Ishikawa (cell line): ENCODE data around the gene PAK5.

Experiments
- CEBPB ChIP-seq: IDR thresholded peaks from 2 replicates; pipeline ENCODE4 v1.6.1; 2012
- CREB1 ChIP-seq: IDR thresholded peaks from 2 replicates; pipeline ENCODE4 v1.6.1; 2012; ENCODE audit warnings: low read depth
- EGR1 ChIP-seq: IDR thresholded peaks from 2 replicates; pipeline ENCODE4 v1.6.1; 2012
- EP300 ChIP-seq: IDR thresholded peaks from 2 replicates; pipeline ENCODE4 v1.6.1; 2012; ENCODE audit warnings: borderline replicate concordance
- FOXM1 ChIP-seq: IDR thresholded peaks from 2 replicates; pipeline ENCODE4 v1.6.1; 2012; ENCODE audit warnings: low read depth, borderline replicate concordance
- MAX ChIP-seq: IDR thresholded peaks from 2 replicates; pipeline ENCODE4 v1.6.1; 2012
- NFIC ChIP-seq: IDR thresholded peaks from 2 replicates; pipeline ENCODE4 v1.6.1; 2012
- RAD21 ChIP-seq: IDR thresholded peaks from 2 replicates; pipeline ENCODE4 v1.6.1; 2012; ENCODE audit warnings: low read depth
- REST ChIP-seq: IDR thresholded peaks from 2 replicates; pipeline ENCODE4 v1.6.1; 2012; ENCODE audit warnings: low read depth, mild to moderate bottlenecking
- TAF1 ChIP-seq: IDR thresholded peaks from 2 replicates; pipeline ENCODE4 v1.6.1; 2012; ENCODE audit warnings: low read depth, mild to moderate bottlenecking
- TCF12 ChIP-seq: IDR thresholded peaks from 2 replicates; pipeline ENCODE4 v1.6.1; 2012; ENCODE audit warnings: low read depth
- TEAD4 ChIP-seq: IDR thresholded peaks from 2 replicates; pipeline ENCODE4 v1.6.1; 2012
- USF1 ChIP-seq: IDR thresholded peaks from 2 replicates; pipeline ENCODE4 v1.6.1; 2012
- YY1 ChIP-seq: IDR thresholded peaks from 2 replicates; pipeline ENCODE4 v1.6.1; 2012; ENCODE audit warnings: low read depth
- ZBTB7A ChIP-seq: IDR thresholded peaks from 2 replicates; pipeline ENCODE4 v1.6.1; 2012; ENCODE audit warnings: low read depth

Gene PAK5

GRCh38 chr20:9491324-9491723, 347.6 kb downstream of the PAK5 start:
- no peak for TF ChIP-seq TCF12
- no peak for TF ChIP-seq REST
- no peak for TF ChIP-seq FOXM1
- no peak for TF ChIP-seq ZBTB7A
- no peak for TF ChIP-seq MAX
- TF ChIP-seq CREB1, result no peak
- TF ChIP-seq RAD21, result no peak
- no peak for TF ChIP-seq USF1
- TF ChIP-seq TAF1, result no peak
- no peak for TF ChIP-seq NFIC
- TF ChIP-seq YY1, result no peak

- TF ChIP-seq NFIC (no peak), CEBPB (no peak), FOXM1 (no peak), MAX (no peak), ZBTB7A (no peak), EP300 (no peak), RAD21 (no peak), TCF12 (no peak), REST (no peak), TAF1 (no peak), CREB1 (no peak), EGR1 (no peak), YY1 (no peak)
Measured at GRCh38 chr20:9490631-9491030, 348.2 kb downstream of the PAK5 start.

GRCh38 chr20:9490161-9490560, 348.7 kb downstream of the PAK5 start:
- TF ChIP-seq USF1 (no peak), YY1 (no peak), FOXM1 (no peak), CREB1 (no peak), ZBTB7A (no peak), TEAD4 (no peak), RAD21 (no peak), CEBPB (no peak), EGR1 (no peak), NFIC (no peak), MAX (no peak), TCF12 (no peak), TAF1 (no peak), REST (no peak), EP300 (no peak)

GRCh38 chr20:9488063-9488462, 350.8 kb downstream of the PAK5 start:
- TF ChIP-seq REST, result no peak
- TF ChIP-seq ZBTB7A, result no peak
- no peak for TF ChIP-seq CREB1
- TF ChIP-seq EP300, result no peak
- no peak for TF ChIP-seq TCF12
- no peak for TF ChIP-seq CEBPB
- no peak for TF ChIP-seq NFIC
- TF ChIP-seq MAX, result no peak
